DOHH2 (cell line): Measurements from ENCODE around the gene CPNE1.

Experiments
- EZH2phosphoT487 ChIP-seq: fragments of 200-600 bp; sonication (generic); IDR thresholded peaks from 2 replicates; pipeline ENCODE4 v1.6.1; 2017; ENCODE audit warnings: borderline replicate concordance, mild to moderate bottlenecking, antibody characterized with exemption, low read length, moderate library complexity, mixed read lengths
- TF ChIP-seq, protein P1 (sequence below): fragments of 200-600 bp; sonication (generic); IDR thresholded peaks from one replicate; pipeline ENCODE4 v1.5.1; 2014; ENCODE audit warnings: antibody characterized with exemption, mild to moderate bottlenecking, low read depth, low read length; ENCODE audit not compliant: poor library complexity, severe bottlenecking

DNA sequence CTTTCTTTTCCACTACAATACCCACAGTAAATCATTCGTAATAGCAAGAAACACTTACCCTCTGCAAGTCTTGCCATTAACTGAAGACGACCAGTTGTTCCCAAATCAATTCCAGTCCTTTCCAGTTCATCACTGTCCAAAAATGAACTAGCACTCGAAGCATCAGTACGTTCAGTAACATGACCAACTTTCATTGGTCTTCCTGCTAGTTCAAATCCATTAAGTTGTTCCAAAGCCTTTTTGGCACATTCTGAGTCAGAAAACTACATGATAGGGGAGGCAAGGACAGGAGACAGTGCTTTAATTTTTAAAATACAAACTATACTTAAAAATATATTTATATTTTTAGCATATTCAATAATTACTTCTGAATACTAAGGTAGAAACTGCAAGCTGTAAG lies 49.4 kb upstream of the CPNE1 start:
- TF ChIP-seq, protein P1, sequence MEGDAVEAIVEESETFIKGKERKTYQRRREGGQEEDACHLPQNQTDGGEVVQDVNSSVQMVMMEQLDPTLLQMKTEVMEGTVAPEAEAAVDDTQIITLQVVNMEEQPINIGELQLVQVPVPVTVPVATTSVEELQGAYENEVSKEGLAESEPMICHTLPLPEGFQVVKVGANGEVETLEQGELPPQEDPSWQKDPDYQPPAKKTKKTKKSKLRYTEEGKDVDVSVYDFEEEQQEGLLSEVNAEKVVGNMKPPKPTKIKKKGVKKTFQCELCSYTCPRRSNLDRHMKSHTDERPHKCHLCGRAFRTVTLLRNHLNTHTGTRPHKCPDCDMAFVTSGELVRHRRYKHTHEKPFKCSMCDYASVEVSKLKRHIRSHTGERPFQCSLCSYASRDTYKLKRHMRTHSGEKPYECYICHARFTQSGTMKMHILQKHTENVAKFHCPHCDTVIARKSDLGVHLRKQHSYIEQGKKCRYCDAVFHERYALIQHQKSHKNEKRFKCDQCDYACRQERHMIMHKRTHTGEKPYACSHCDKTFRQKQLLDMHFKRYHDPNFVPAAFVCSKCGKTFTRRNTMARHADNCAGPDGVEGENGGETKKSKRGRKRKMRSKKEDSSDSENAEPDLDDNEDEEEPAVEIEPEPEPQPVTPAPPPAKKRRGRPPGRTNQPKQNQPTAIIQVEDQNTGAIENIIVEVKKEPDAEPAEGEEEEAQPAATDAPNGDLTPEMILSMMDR: no peak
- no peak for TF ChIP-seq EZH2phosphoT487
